SK-N-SH treated with all-trans-retinoic acid at 6 μM for 48 hours (cell line): ENCODE data around the gene NPRL2.

Source experiments
- ARNTL ChIP-seq: fragments of 450-650 bp; formaldehyde crosslinking; IDR thresholded peaks from 2 replicates; pipeline ENCODE4 v1.5.0; 2020; ENCODE audit warnings: low read depth, mild to moderate bottlenecking, moderate library complexity, borderline replicate concordance
- BACH2 ChIP-seq: fragments of 250-450 bp; sonication (Bioruptor Pico); IDR thresholded peaks from 2 replicates; pipeline ENCODE4 v1.9.0; 2021; ENCODE audit warnings: mild to moderate bottlenecking, borderline replicate concordance
- CREB5 ChIP-seq: fragments of 250-450 bp; sonication (Bioruptor Pico); IDR thresholded peaks from 2 replicates; pipeline ENCODE4 v1.5.1; 2020; ENCODE audit warnings: low read depth, mild to moderate bottlenecking, moderate library complexity
- CSDC2 ChIP-seq: fragments of 250-450 bp; sonication (Bioruptor Pico); IDR thresholded peaks from 2 replicates; pipeline ENCODE4 v1.5.0; 2020; ENCODE audit warnings: mild to moderate bottlenecking, moderate library complexity
- CSRNP3 ChIP-seq: fragments of 250-450 bp; sonication (Bioruptor Pico); IDR thresholded peaks from 2 replicates; pipeline ENCODE4 v1.5.1; 2021; ENCODE audit warnings: mild to moderate bottlenecking, moderate library complexity
- ESRRG ChIP-seq: fragments of 250-450 bp; sonication (Bioruptor Pico); IDR thresholded peaks from 2 replicates; pipeline ENCODE4 v1.6.1; 2021; ENCODE audit warnings: mild to moderate bottlenecking
- GLIS3 ChIP-seq: fragments of 250-450 bp; sonication (Bioruptor Pico); IDR thresholded peaks from 2 replicates; pipeline ENCODE4 v1.5.0; 2020; ENCODE audit warnings: mild to moderate bottlenecking, moderate library complexity
- ISL1 ChIP-seq: fragments of 250-450 bp; sonication (Bioruptor Pico); IDR thresholded peaks from 2 replicates; pipeline ENCODE4 v2.1.2; 2022; ENCODE audit warnings: mild to moderate bottlenecking, moderate library complexity
- ZC3H10 ChIP-seq: fragments of 250-450 bp; sonication (Bioruptor Pico); IDR thresholded peaks from 2 replicates; pipeline ENCODE4 v1.5.1; 2021; ENCODE audit warnings: mild to moderate bottlenecking, moderate library complexity
- ZNF70 ChIP-seq: fragments of 450-650 bp; formaldehyde crosslinking; IDR thresholded peaks from 2 replicates; pipeline ENCODE4 v1.5.0; 2020; ENCODE audit warnings: mild to moderate bottlenecking, moderate library complexity
- ZNF8 ChIP-seq: fragments of 450-650 bp; formaldehyde crosslinking; IDR thresholded peaks from 2 replicates; pipeline ENCODE4 v1.5.0; 2020; ENCODE audit warnings: mild to moderate bottlenecking, moderate library complexity
- TF ChIP-seq, protein P1 (sequence below): fragments of 250-450 bp; sonication (Bioruptor Pico); IDR thresholded peaks from 2 replicates; pipeline ENCODE4 v1.5.0; 2020; ENCODE audit warnings: mild to moderate bottlenecking, moderate library complexity

GRCh38 chr3:50392101-50392715 lies 41.6 kb upstream of the NPRL2 start:
- TF ChIP-seq ARNTL (CRISPR knock-in tag) (no peak), ZNF8 (CRISPR knock-in tag) (no peak), CSDC2 (CRISPR knock-in tag) (no peak), ZC3H10 (CRISPR knock-in tag) (no peak), CSRNP3 (no peak), CREB5 (CRISPR knock-in tag) (no peak), BACH2 (CRISPR knock-in tag) (no peak), GLIS3 (CRISPR knock-in tag) (no peak), ZNF70 (CRISPR knock-in tag) (no peak), ISL1 (CRISPR knock-in tag) (no peak), ESRRG (CRISPR knock-in tag) (no peak)
- TF ChIP-seq, protein P1, sequence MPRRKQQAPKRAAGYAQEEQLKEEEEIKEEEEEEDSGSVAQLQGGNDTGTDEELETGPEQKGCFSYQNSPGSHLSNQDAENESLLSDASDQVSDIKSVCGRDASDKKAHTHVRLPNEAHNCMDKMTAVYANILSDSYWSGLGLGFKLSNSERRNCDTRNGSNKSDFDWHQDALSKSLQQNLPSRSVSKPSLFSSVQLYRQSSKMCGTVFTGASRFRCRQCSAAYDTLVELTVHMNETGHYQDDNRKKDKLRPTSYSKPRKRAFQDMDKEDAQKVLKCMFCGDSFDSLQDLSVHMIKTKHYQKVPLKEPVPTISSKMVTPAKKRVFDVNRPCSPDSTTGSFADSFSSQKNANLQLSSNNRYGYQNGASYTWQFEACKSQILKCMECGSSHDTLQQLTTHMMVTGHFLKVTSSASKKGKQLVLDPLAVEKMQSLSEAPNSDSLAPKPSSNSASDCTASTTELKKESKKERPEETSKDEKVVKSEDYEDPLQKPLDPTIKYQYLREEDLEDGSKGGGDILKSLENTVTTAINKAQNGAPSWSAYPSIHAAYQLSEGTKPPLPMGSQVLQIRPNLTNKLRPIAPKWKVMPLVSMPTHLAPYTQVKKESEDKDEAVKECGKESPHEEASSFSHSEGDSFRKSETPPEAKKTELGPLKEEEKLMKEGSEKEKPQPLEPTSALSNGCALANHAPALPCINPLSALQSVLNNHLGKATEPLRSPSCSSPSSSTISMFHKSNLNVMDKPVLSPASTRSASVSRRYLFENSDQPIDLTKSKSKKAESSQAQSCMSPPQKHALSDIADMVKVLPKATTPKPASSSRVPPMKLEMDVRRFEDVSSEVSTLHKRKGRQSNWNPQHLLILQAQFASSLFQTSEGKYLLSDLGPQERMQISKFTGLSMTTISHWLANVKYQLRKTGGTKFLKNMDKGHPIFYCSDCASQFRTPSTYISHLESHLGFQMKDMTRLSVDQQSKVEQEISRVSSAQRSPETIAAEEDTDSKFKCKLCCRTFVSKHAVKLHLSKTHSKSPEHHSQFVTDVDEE (CRISPR knock-in tag) = no peak
